Motor neuron (in vitro differentiated cells): ENCODE measurements around the gene TFF2. TPM values are rescaled to one million over a fixed set of nuclear protein-coding genes. Genes with fewer than 3 reads are reported as not detected.

Experiments
- ATAC-seq, 8 experiments: fragments of 200-7000 bp; cut with Tn5 transposase; replicated peaks in 6 of 8; 2 replicates each; pipeline ENCODE4 v1.8.0; 2021; ENCODE audit warnings: mild to moderate bottlenecking in 8 of 8, moderate library complexity in 8 of 8
- H3K27ac ChIP-seq, 2 donors: fragments of 250-450 bp; sonication (Bioruptor Pico); 2 replicates each; pipeline ENCODE4 v1.9.0; 2021; ENCODE audit warnings: antibody characterized with exemption in 2 of 2, mild to moderate bottlenecking in 2 of 2, moderate library complexity in 1 of 2
- H3K4me1 ChIP-seq, 2 donors: fragments of 250-450 bp; sonication (Bioruptor Pico); replicated peaks in 1 of 2; 2 replicates each; pipeline ENCODE4 v1.6.1; 2021; ENCODE audit warnings: antibody characterized with exemption in 2 of 2, mild to moderate bottlenecking in 2 of 2, moderate library complexity in 1 of 2
- H3K4me3 ChIP-seq, 5 donors: fragments of 250-450 bp; sonication (Bioruptor Pico); 2 replicates each; pipeline ENCODE4 v1.9.0; 2021; ENCODE audit warnings: antibody characterized with exemption in 5 of 5, mild to moderate bottlenecking in 5 of 5, moderate library complexity in 4 of 5
- whole genome bisulfite sequencing, 10 experiments: fragments of 450-650 bp; shearing (Covaris generic); methylation state at CpG; one replicate each; pipeline ENCODE4 v1.0.0; 2022; 5-methylcytosine and 5-hydroxymethylcytosine counted together
- in situ Hi-C, 9 experiments: fragments of 400-800 bp; cut with MboI; loops; one replicate each; pipeline ENCODE4 v1.15.0; 2021; ENCODE audit warnings: low sequenced_read_pairs in 9 of 9, low pct_unique_long_range_greater_than_20kb in 2 of 9; ENCODE audit not compliant: unreplicated experiment in 9 of 9
- total RNA-seq, 8 experiments: library from RNA; unstranded; fragments of 300-600 nt; gene quantifications; 2 replicates each; pipeline versions ENCODE4 v1.2.3 to v1.2.4, GENCODE V29; 2022

Gene TFF2, protein sequence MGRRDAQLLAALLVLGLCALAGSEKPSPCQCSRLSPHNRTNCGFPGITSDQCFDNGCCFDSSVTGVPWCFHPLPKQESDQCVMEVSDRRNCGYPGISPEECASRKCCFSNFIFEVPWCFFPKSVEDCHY
- total RNA-seq, result not detected

DNA sequence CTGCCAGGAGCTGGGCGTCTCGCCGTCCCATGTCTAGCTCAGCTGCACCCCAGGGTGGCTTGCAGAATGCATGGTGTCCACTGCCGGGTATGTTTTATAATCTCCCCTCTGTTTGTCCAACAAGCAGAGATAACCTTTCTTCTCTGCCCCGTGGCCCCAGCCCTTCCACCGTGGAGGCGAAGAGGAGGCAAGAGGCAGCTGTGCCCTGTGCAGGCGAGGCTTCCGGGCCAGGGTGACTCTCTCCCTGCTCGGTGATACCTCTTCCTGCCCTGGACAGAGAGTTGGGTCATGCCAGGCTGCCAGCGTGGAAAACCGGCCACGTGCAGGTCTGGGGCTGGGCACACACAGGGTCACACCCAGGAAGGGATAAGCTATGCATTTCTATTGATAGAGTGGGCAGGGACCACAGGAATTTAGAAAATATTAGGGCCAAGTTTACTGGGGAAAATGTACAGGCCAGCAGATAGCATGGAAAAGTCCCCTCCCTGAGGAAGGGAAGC lies at the start of gene TFF2:
Gene TFF2 (minus strand): TSS at position 68 of the 500 bp plus-strand sequence. CDS start 37 bp downstream, at position 31.
- in situ Hi-C loops, result loop anchor here in 1 of 9 experiments (25.0 kb wide), 1 partner anchor 111 kb away; no protein-coding TSS in a partner anchor

DNA sequence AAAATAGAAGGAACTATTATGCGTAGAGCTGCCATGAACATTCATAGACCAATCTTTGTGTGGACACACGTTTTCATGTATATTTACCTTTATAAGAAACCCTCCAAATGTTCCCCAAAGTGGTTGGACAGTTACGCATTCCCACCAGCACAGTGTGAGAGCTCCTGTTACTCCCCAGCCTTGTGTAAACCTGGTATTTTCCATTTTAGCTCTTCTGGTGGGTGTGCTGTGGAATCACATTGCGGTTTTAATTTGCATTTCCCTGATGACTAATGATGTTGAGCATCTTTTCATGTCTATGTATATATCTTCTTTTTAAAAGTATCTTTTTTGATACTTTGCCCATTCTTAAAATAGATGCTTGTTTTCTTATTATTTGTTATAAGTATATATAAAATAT lies 49.7 kb upstream of the TFF2 start:
- peak in 3 of 8 experiments; percentile 56 to 97 (median 92) for ATAC-seq
- in situ Hi-C loops, result no loop called here
- Histone ChIP-seq H3K4me3 (no peak overlapping the region), H3K4me1 (peaks cover 9 to 12% of the 10 kb centered on the region in 2 donors), H3K27ac (no peak overlapping the region)
- 0 to 100% (median 44%) methylated on average over 1 to 4 of the region's 4 CpGs; no CpG with 5 or more reads in 2 of the 10 experiments for WGBS, 10 experiments

More for the DNA sequence above, at the start of gene TFF2:
- peaks cover 0 to 12% of the 10 kb centered on the region in 2 donors for H3K4me1 ChIP-seq
- H3K4me3 ChIP-seq, result no peak within 1 kb of the TSS
- WGBS, 10 experiments, result 38 to 91% (median 64%) methylated on average over 2 to 6 of the region's 13 CpGs; no CpG with 5 or more reads in 6 of the 10 experiments
- H3K27ac ChIP-seq, result no peak within 1 kb of the TSS
- peak in 4 of 8 experiments; percentile 6 to 55 (median 12) for ATAC-seq

DNA sequence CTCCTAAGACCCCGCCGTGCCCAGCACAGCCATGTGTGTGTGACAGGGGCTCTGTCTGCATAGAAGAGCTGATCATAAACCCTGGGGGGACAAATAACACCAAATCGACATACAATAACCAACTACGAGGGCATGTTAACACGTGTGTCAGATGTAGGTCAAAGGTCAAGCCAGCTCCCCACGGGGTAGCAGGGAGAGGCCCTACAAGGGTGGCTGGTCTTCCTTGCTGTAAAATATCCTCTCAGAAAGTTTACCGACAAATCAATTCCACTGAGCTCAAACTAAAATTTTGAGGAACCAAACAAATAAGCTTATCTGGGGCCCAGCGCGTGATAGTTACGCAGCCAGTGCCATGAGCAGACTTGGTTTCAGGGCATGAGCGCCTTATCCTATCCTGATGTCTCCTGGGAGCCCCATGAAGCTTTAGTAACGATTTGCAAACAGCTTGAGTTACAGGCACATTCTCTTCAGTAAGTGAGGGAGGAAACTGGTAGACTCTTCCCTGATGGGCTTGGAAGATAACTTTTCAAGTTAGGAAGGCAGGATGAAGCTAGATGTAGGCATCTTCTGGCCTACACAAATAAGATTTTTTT lies 47.7 kb upstream of the TFF2 start:
- H3K27ac ChIP-seq, result no peak overlapping the region
- no peak for ATAC-seq
- peaks cover 9 to 12% of the 10 kb centered on the region in 2 donors for H3K4me1 ChIP-seq
- WGBS, 10 experiments, result 38 to 100% (median 60%) methylated on average over 1 to 8 of the region's 12 CpGs; no CpG with 5 or more reads in 3 of the 10 experiments
- in situ Hi-C loops, result no loop called here
- no peak overlapping the region for H3K4me3 ChIP-seq

DNA sequence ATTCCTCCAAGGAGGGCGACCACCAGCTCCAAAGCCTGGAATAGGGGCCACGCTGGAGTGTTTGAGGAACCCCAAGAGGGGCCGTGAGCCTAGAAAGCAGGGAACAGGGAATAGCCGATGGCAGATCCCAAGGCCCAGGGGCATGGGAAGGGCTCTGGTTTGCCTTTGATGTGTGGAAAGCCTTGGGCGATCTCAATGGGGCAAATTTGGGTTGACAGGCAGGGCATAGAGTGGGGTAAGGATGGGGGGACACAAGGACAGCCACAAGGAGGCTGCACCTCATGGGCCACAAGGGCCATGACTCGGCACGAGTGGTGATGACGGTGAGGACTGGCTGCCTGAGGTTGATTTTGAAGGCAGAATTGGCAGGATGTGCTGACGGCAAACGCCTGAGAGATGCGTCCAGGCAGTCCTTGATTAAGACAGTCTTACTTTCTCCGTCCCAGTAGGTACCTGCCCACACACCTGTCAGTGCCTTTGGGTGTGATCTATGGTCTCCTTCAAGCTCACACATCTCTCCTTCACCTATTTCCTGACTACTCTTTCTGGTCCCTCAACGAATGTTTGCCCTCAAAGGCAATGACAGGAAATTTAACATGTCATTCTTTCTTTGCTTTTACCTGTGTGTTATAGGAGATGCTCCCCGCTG lies 47.1 kb upstream of the TFF2 start:
- WGBS, 10 experiments, result 13 to 87% (median 80%) methylated on average over 2 to 5 of the region's 14 CpGs; no CpG with 5 or more reads in 2 of the 10 experiments
- Histone ChIP-seq H3K4me1 (peaks cover 9 to 12% of the 10 kb centered on the region in 2 donors), H3K27ac (no peak overlapping the region), H3K4me3 (no peak overlapping the region)
- no peak for ATAC-seq
- in situ Hi-C loops, result no loop called here

DNA sequence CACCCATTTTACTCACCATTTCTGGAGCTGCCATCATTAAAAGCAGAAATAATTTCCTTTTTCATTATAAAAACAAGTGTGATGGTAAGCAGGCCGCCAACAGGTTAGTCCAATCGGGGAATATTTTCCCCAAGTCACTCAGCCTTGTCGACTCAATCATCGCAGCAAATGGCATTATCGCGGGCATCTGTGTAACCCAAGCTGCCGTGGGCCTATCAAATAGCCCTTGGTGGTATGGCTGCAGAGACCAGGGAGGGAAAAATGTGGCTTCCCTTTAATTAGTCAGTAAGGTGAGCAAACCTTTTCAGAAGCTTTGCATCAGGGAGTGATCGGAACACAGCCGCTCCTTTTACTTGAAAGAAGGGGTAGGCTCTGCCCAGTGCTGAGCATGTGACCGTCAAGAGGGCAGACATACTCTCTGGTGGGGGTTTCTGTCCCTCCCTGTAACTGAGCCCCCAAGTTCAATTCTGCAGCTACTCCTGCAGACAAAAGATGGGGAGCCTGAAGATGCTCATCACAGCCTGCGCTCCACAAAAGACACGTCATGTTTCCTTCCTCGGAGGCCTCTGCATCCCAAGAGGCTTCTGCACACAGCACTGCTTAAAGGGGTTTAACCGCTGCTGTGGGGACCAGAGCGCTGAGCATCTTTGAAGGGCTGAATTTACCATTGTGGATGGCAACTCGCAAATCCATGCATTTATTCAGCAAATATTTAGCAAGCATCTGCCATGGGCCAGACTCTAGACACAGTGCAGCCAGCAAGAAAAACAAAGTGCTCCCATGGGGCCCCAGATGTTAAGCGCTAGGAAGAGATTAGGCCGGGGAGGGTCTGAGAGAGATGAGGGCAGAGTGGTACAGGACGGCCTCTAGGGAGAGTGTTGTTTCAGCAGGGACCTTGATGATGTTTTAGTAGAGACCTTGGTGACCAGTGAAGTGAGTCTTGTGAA lies 46.3 kb upstream of the TFF2 start:
- 29 to 93% (median 70%) methylated on average over 2 to 14 of the region's 19 CpGs; no CpG with 5 or more reads in 2 of the 10 experiments for WGBS, 10 experiments
- no peak overlapping the region for H3K4me3 ChIP-seq
- ATAC-seq, result peak in 5 of 8 experiments; percentile 56 to 97 (median 93)
- H3K4me1 ChIP-seq, result peaks cover 9 to 12% of the 10 kb centered on the region in 2 donors
- peak overlapping the region; percentile 39 to 50 for H3K27ac ChIP-seq
- in situ Hi-C loops, result no loop called here

DNA sequence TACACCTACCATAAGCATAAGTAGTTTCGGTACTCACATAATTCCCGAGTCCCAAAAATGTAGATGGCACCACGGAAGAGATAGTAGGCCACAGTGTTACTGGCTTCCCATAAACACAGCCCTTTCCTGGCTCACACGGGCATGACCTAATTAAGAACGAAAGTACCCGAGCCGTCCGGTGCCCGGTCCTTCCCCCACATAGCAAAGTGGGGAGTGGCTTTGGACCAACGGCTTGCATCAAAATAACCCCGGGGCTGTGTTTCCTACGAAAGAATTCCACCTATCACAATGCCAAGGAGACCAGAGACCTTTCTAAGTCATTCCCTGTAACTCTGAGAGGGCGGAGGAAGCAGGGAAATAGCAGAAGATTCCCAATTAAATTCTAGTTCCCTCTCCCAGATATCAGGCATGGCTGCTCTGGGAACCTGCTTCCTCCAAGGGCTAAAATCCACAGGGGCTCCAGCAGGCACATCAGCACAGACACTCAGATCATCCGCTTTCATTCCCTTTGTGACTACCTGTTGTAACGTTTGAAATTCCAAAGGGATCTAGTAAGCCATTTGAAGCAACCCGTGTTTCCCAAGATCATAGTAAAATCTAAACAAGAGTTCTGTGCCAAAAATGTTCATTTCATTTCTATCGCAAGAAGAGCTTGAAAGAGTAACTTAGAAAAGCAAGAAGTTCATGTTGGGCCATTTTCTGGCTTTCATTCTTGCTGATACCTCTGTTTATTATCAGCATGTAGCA lies 45.3 kb upstream of the TFF2 start, which contains the start of gene TMPRSS3:
Gene TMPRSS3 (minus strand): TSS at position 148 of the 747 bp plus-strand sequence. CDS start 635 bp downstream, outside the sequence.
- no peak within 1 kb of the TSS for H3K4me3 ChIP-seq
- 9 to 93% (median 82%) methylated on average over 2 to 14 of the region's 17 CpGs; no CpG with 5 or more reads in 1 of the 10 experiments for WGBS, 10 experiments
- no peak for ATAC-seq

DNA sequence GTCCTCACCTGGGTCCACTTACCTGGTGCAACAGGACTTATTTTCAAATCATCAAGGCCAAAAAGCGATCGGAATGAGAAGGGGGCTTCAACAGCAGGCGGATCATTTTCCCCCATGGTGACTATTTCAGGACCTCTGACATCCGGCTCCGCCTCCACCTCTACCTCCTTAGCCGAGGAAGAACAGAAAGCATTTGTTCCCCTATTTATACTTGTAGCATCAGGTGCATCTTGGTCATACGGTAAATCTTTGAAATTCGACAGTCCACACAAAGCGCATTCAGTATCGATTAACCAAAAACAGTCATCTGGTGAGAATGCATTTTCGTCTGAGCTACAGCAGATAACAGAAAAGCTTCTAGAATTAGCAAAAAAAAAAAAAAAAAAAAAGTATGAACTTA lies 44.5 kb upstream of the TFF2 start:
- no peak for ATAC-seq
- Histone ChIP-seq H3K4me1 (peaks cover 9 to 12% of the 10 kb centered on the region in 2 donors), H3K27ac (no peak overlapping the region), H3K4me3 (no peak overlapping the region)
- WGBS, 10 experiments, result 60 to 100% (median 85%) methylated on average over 2 to 11 of the region's 11 CpGs; no CpG with 5 or more reads in 1 of the 10 experiments
- in situ Hi-C loops, result no loop called here

More for the DNA sequence above, 45.3 kb upstream of the TFF2 start, which contains the start of gene TMPRSS3:
- peaks cover 9 to 12% of the 10 kb centered on the region in 2 donors for H3K4me1 ChIP-seq
- in situ Hi-C loops, result no loop called here
- H3K27ac ChIP-seq, result peak within 1 kb of the TSS; percentile 39 to 50

DNA sequence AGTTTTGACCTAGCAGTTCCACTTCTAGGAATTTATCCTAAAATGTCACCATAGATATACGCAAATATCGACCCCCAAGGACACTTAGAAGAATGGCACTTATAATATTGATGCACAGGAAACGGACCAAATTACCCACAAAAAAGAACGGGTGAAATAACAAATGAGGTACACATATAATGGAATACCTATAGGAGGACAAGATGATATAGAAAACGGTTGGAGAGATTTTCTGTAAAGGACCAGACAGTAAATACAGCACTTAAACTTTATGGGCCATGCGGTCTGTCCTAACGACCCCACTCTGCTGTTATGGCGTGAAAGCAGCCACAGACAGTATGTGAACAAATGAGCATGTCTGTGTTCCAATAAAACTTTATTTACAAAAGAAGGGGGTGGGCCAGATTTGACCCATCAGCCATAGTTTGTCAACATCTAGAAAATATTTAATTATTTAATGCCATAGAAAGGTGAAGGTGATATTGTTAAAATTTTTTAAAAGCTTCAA lies 42.7 kb upstream of the TFF2 start:
- Histone ChIP-seq H3K27ac (no peak overlapping the region), H3K4me1 (peaks cover 22 to 25% of the 10 kb centered on the region in 2 donors), H3K4me3 (no peak overlapping the region)
- 0 to 92% (median 75%) methylated on average over 2 to 8 of the region's 8 CpGs; no CpG with 5 or more reads in 1 of the 10 experiments for WGBS, 10 experiments
- in situ Hi-C loops, result no loop called here
- no peak for ATAC-seq

DNA sequence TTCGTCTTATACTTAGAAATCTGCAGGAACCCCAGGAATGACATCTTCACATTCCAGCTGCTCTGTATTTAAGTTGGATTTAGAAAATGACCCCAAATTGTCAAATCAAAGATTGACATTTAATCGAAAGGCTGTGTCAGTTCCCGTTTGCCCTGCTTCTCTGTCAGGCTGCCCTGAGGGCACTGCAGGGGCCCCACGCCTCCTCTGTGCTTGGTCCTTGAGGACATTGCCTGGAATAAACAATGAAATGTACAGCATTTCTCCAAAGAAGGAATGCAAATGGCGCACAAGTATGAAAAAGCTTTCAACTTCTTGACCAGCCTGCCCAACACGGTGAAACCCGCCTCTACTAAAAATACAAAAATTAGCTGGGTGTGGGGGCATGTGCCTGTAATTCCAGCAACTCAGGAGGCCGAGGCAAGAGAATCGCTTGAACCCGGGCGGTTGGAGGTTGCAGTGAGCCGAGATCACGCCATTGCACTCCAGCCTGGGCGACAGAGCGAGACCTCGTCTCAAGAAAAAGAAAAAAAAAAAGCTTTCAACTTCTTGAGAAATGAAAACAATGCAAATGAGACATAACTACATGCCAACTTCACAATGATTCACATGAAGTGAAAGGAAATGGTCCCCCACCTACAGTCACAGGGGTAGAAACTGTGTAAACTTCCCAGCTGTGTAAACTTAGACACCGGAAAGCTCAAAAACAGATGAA lies 42.1 kb upstream of the TFF2 start:
- 40 to 97% (median 83%) methylated on average over 1 to 16 of the region's 17 CpGs; no CpG with 5 or more reads in 1 of the 10 experiments for WGBS, 10 experiments
- H3K27ac ChIP-seq, result no peak overlapping the region
- in situ Hi-C loops, result no loop called here
- no peak overlapping the region for H3K4me3 ChIP-seq
- H3K4me1 ChIP-seq, result peaks cover 24 to 25% of the 10 kb centered on the region in 2 donors
- no peak for ATAC-seq

DNA sequence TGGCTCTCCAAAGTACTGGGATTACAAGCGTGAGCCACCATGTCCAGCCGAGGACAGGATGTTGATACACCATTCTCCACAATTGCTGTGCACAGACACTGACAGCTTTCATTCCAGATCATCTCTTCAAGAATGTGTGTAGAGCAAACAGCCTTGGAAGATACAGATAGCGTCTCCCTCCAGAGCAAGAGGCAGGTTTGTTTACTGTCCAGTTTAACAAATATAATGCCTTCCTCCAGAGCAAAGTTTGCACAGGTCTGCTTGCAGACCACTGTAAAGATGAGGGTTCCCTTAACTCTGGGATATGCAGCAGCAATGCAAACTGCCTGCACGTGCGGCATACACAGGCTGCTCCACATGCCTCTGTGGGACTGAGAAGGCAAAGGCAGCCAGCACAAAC lies 40.5 kb upstream of the TFF2 start:
- peak in 1 of 8 experiments; percentile 12 for ATAC-seq
- Histone ChIP-seq H3K27ac (no peak overlapping the region), H3K4me1 (peaks cover 23 to 25% of the 10 kb centered on the region in 2 donors), H3K4me3 (no peak overlapping the region)
- 0 to 100% (median 68%) methylated on average over 1 to 4 of the region's 5 CpGs; no CpG with 5 or more reads in 2 of the 10 experiments for WGBS, 10 experiments
- in situ Hi-C loops, result no loop called here

DNA sequence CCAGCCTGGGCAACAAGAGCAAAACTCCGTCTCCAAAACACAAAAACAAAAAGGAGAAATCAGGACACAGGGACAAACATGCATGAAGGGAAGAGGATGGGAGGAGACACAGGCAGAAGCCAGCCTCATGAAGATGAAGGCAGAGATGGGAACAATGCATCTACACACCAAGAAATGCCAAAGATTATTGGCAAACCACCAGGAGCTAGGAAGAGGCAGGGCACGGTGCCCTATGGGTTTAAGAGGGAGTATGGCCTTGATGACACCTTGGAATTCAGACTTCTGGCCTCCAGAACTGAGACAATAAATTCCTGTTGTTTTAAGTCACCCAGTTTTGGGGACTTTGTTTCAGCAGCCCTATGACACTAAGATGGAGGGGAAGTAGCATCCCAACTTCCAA lies 39.9 kb upstream of the TFF2 start:
- H3K27ac ChIP-seq, result no peak overlapping the region
- peaks cover 23 to 25% of the 10 kb centered on the region in 2 donors for H3K4me1 ChIP-seq
- no peak for ATAC-seq
- in situ Hi-C loops, result no loop called here
- WGBS, 10 experiments, result 0 to 100% (median 55%) methylated on average over 1 to 2 of the region's 2 CpGs; no CpG with 5 or more reads in 2 of the 10 experiments
- H3K4me3 ChIP-seq, result no peak overlapping the region
